Right lobe of liver (tissue), 6 donors: Measurements from ENCODE around the gene DNAH17. TPM values are rescaled to one million over a fixed set of nuclear protein-coding genes. Genes with fewer than 3 reads are reported as not detected.

Source experiments
- ATAC-seq, 4 donors: fragments of 200-7000 bp; cut with Tn5 transposase; one replicate each; pipeline ENCODE4 v1.9.1; 2020; ENCODE audit warnings: mild to moderate bottlenecking in 4 of 4, moderate library complexity in 4 of 4
- DNase-seq, 3 donors: peaks; one replicate each; pipeline ENCODE4 v3.0.0-alpha.2; 2020
- H3K27ac ChIP-seq, 3 donors: fragments of 200-600 bp; one replicate each; pipeline ENCODE4 v1.8.0; 2022
- H3K27me3 ChIP-seq, 2 donors: fragments of 200-600 bp; one replicate each; pipeline ENCODE4 v1.8.0; 2022
- H3K36me3 ChIP-seq, 4 donors: fragments of 200-600 bp; sonication (generic) in 1 of 4; one replicate each; pipeline versions ENCODE4 v1.5.1 to v1.8.0; 2017 to 2022; ENCODE audit warnings: control low read depth in 1 of 4
- H3K4me1 ChIP-seq, 4 donors: fragments of 200-600 bp; sonication (generic) in 1 of 4; one replicate each; pipeline versions ENCODE4 v1.5.1 to v1.8.0; 2017 to 2022; ENCODE audit warnings: control low read depth in 1 of 4
- H3K4me3 ChIP-seq, 3 donors: fragments of 200-600 bp; one replicate each; pipeline ENCODE4 v1.8.0; 2022
- H3K9me3 ChIP-seq, 4 donors: fragments of 200-600 bp; sonication (generic) in 1 of 4; one replicate each; pipeline versions ENCODE4 v1.5.1 to v1.8.0; 2017 to 2022; ENCODE audit warnings: control low read depth in 1 of 4
- CTCF ChIP-seq, 4 donors: fragments of 200-600 bp in 3 of 4; fragments of 450-650 bp in 1 of 4; IDR thresholded peaks; one replicate each; pipeline versions ENCODE4 v1.5.1 to v1.8.0; 2016 to 2022; ENCODE audit warnings: antibody characterized with exemption in 4 of 4, mild to moderate bottlenecking in 2 of 4
- POLR2A ChIP-seq: fragments of 450-650 bp; IDR thresholded peaks from one replicate; pipeline ENCODE4 v1.6.1; 2017; ENCODE audit warnings: antibody characterized with exemption, mild to moderate bottlenecking
- WGBS: methylation state at CpG from one replicate; pipeline ENCODE4 v1.1.6; 2018; ENCODE audit warnings: low coverage, low lambda C conversion rate; ENCODE audit not compliant: insufficient coverage; ENCODE audit errors: missing lambda C conversion rate; 5-methylcytosine and 5-hydroxymethylcytosine counted together
- intact Hi-C, 2 donors: fragments of 100-400 bp; cut with DNase I; formaldehyde crosslinking; loops; one replicate each; pipeline versions ENCODE4 v1.11.2 to v1.14.1; 2022
- total RNA-seq, 6 experiments: library from RNA; depleted of rRNA in 2 of 6; stranded (reverse); fragments of >200 nt in 2 of 6; fragmentation: NEBNext Ultra II Directional in 3 of 6; extraction: Animal tissue kit (Norgen Biotek cat#: 25700) in 3 of 6; gene quantifications; one replicate each; pipeline versions ENCODE4 v1.1.0 to v1.2.4, GENCODE V29; 2016 to 2023
- donor health status: DM: no; HTN: yes; CAD: no.
- donor health status: DM: no; HTN: no; CAD: no.
- donor health status: DM: no; HTN: no; CAD: no.
- donor health status: DM: no; HTN: yes; CAD: no.
- donor health status: DM: no; HTN: yes; CAD: no.

Gene DNAH17
- total RNA-seq, 6 experiments from 2014 or later: 0.04 TPM; not detected in 5

GRCh38 chr17:78418326-78419026 is 158.7 kb downstream of the DNAH17 start:
- Histone ChIP-seq H3K4me3 (no peak overlapping the region), H3K36me3 (peaks cover 0 to 12% (median 4%) of the 10 kb centered on the region in 4 donors), H3K27ac (peak overlapping the region in 2 of 3 donors; percentile 3 to 89), H3K9me3 (no peaks in the 10 kb centered on the region), H3K4me1 (peaks cover 0 to 14% (median 0%) of the 10 kb centered on the region in 4 donors), H3K27me3 (no peaks in the 10 kb centered on the region)
- intact Hi-C loops: no loop called here
- TF ChIP-seq CTCF (IDR thresholded peaks at IDR 0.05) (no peak), POLR2A (no peak)
- ATAC-seq: no peak
- DNase-seq: no peak
- 69% methylated on average over 12 of the region's 12 CpGs for WGBS

GRCh38 chr17:78417531-78417909 is 159.7 kb downstream of the DNAH17 start:
- Histone ChIP-seq H3K36me3 (peaks cover 0 to 12% (median 4%) of the 10 kb centered on the region in 4 donors), H3K27ac (peak overlapping the region; percentile 69 to 89 (median 79)), H3K4me1 (peaks cover 0 to 14% (median 0%) of the 10 kb centered on the region in 4 donors), H3K9me3 (no peaks in the 10 kb centered on the region), H3K4me3 (no peak overlapping the region), H3K27me3 (no peaks in the 10 kb centered on the region)
- intact Hi-C loops: no loop called here
- ATAC-seq (no peak), DNase-seq (no peak)
- no peak for TF ChIP-seq POLR2A
- no peak for TF ChIP-seq CTCF (IDR thresholded peaks at IDR 0.05)
- 91% methylated on average over 7 of the region's 13 CpGs for WGBS

GRCh38 chr17:78416791-78417530 is 160.2 kb downstream of the DNAH17 start:
- WGBS: 52% methylated on average over 10 of the region's 15 CpGs
- Histone ChIP-seq H3K4me1 (peaks cover 0 to 14% (median 0%) of the 10 kb centered on the region in 4 donors), H3K4me3 (no peak overlapping the region), H3K27me3 (no peaks in the 10 kb centered on the region), H3K36me3 (peaks cover 0 to 12% (median 4%) of the 10 kb centered on the region in 4 donors), H3K27ac (peak overlapping the region; percentile 69 to 89 (median 79)), H3K9me3 (no peaks in the 10 kb centered on the region)
- intact Hi-C loops: no loop called here
- ATAC-seq (peak; percentile 47 to 61 (median 57)), DNase-seq (no peak)
- TF ChIP-seq POLR2A (peak; percentile 37), CTCF (IDR thresholded peaks at IDR 0.05) (no peak)

GRCh38 chr17:78415821-78416711 is 161.1 kb downstream of the DNAH17 start:
- 54% methylated on average over 7 of the region's 17 CpGs for WGBS
- Histone ChIP-seq H3K9me3 (no peaks in the 10 kb centered on the region), H3K27ac (peak overlapping the region; percentile 68 to 89 (median 79)), H3K27me3 (no peaks in the 10 kb centered on the region), H3K4me1 (peaks cover 0 to 7% (median 0%) of the 10 kb centered on the region in 4 donors), H3K4me3 (no peak overlapping the region), H3K36me3 (peaks cover 0 to 12% (median 4%) of the 10 kb centered on the region in 4 donors)
- ATAC-seq (peak in 1 of 4 donors; percentile 7), DNase-seq (no peak)
- TF ChIP-seq CTCF (IDR thresholded peaks at IDR 0.05): no peak
- TF ChIP-seq POLR2A: no peak
- intact Hi-C loops: no loop called here
